ENCODE results near the gene LITAFD.
"Not testable (repeated sequence)": the region's sequence is repeated elsewhere in the genome, so short reads cannot be mapped to it uniquely, and the experiment has no call there.

The LITAFD gene

DNA sequence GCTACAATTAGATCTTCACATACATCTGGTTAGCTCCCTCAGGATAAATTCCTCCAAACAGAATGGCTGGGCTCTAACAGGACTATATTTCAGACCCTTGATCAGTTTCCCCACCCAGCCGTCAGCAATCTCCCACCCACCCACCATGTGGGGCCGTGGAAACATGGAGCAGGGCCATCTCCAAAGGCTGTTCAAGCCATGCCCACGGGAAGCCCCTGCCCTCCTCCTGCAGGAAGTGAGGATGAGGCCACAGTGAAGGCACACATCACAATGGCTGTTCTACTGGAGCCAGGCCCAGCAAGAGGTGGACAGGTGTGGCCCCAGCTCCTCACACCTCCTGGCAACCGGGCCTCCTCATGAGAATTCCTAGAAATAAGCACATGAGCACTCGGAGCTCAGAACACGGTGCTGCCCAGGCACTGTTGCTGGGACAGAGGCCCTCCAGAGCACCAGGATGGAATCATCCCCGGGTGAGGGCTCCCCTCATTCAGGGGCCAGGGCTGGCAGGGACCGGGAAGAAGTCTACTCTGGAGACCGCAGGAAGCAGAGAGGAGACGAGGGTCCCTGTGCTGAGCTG, at the start of gene LITAFD:
Gene LITAFD, plus strand, starts transcription at position 311 of the 577 bp plus-strand sequence. CDS start 2,005 bp downstream, outside the sequence.
- in situ Hi-C loops (cut with MboI; ENCODE audit: low sequenced_read_pairs), result loop anchor here (25.0 kb wide), 1 partner anchor 320 kb away; no protein-coding TSS in a partner anchor

DNA sequence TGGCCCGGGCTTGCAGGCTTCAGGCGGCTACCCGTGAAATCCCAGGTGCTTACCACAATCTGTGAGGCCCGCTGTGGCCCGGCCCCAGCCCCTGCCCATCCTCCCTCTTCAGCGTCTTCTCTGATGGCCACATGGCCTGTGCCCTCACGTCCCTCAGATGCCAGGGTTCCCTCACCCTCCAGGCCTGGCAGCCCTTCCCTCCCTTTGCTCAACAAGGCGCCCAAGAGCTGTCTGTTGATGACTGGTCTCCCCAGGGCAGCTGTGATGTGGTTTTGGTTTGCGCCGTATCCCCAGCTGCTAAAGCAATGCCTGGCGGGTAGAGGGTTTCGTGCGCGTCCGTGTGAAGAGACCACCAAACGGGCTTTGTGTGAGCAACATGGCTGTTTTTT, 49.4 kb upstream of the LITAFD start:
- in situ Hi-C loops (cut with MboI; ENCODE audit: low sequenced_read_pairs), result no loop called here

DNA sequence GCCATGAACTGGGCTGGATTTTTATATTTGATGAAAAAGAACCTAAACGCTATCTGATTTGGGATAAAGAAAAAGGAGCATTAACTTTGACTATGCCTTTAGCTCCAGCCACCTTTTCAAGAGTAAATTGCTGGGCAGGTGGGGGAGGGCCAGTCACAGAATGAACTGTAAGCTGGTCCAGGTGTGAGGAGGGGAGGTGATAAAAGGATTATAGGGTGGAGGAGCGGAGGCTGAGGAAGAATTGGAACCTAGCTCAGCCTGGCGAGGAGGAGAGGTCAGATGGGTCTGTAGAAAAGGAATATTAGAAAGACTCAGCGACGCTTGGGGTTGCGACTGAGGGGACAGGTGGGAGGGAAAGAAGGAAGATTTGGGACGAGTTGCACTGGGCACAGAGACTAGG, 45.4 kb upstream of the LITAFD start:
- in situ Hi-C loops (cut with MboI; ENCODE audit: low sequenced_read_pairs), result not testable (repeated sequence)

DNA sequence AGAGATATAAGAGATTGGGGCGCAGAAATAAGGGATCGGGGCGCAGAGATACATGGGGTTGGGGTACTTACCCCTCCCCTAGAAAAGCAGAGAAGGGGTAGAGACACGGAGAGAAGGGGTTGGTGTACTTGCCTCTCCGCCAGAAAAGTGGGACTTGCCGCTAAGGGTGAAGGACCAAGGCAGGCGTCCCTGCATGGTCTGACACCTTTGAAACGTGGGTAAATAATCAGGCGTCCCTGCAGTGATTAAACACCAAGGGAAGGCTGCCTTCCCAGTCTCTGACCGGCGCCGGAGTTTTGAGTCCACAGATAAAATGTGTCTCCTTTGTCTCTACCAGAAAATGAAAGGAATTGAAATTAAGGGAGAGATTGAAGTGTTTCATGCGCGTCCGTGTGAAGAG, 44.6 kb upstream of the LITAFD start:
- in situ Hi-C loops (cut with MboI; ENCODE audit: low sequenced_read_pairs), result not testable (repeated sequence)

DNA sequence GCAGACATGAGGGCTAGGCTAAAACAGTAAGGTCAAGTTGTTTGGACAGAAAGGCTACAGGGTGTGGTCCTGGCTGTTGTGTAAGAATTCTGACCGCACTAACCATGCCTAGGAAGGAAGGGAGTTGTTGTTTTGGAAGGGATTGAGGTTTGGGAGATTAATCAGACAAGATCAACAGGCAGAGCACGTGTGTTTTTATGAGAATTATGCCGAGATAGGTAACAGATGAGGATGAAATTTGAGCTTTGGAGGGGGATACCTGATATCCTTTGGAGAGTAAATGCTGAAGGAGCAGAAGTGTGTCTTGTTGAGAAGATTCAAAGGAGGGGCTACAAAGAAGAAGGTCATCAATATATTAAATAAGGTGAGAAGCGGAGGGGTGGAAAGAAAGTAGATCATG, 40.1 kb upstream of the LITAFD start:
- in situ Hi-C loops (cut with MboI; ENCODE audit: low sequenced_read_pairs), result not testable (repeated sequence)

DNA sequence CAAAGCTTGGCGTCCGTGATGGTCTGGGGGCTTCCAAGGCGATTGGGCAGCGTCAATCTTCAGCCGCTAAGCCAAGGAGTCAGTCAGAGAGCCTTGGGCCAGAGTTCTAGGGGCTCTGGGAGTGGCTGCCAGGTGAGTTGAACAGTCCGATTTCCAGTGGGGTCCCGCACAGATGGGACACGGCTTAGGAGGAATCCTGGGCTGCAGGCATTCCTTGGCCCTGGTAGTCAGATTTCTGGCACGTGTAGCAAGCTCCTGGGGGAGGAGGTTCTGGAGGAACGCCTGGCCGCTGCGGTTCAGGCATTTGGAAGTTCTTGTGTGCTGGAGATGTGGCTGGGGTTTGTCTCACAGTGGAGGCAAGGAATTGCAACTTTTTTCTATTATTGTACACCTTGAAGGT, 38.9 kb upstream of the LITAFD start:
- in situ Hi-C loops (cut with MboI; ENCODE audit: low sequenced_read_pairs), result not testable (repeated sequence)

DNA sequence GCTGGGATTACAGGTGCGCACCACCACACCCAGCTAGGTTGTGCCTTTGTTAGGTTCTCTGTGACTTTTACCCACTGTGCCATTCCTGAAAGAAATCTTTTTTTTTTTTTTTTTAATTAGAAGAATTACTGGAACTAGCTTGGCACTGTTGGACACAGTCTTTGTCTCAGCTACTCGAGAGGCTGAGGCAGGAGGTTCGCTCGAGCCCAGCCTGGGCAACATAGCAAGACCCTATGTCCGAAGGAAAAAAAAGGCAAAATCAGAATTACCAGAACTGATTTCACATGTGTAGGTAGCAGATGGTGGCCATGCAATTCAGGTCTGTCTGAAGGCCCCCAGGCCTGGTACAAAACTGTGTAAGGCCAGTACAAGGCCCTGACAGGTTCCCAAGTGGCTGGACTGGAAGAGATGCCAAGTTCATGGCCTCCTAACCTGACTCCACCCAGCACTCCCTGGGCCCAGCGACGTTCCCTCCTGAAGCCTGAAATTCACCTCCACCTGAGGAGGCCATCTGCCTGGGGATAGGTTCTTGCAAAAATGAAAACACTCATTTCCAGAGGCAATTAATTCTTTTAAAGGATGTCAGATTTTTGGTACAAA, 36.4 kb upstream of the LITAFD start:
- in situ Hi-C loops (cut with MboI; ENCODE audit: low sequenced_read_pairs), result no loop called here

DNA sequence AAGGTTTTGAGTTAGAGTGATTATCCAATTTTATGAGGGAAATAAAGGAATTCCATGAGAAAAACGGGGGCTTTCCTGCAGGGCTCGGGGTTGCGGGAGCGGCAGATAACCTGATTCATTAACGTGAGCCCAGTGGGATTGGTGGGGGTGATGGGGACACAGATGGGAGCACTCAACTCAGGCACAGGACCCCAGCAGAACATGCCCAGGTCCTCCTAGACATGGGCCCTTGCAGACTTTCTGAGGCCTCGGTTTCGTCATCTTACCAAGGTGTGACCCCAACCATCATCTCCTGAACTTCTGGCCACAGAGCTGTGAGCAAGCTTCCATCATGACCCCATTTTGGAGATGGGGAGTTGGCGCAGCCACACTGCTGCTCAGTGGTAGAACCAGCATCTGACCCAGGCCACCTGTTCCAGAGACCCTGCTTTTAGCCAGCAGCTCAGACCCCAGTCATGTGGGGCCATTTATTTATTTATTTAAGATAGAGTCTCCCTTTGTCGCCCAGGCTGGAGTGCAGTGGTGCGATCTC, 35.7 kb upstream of the LITAFD start:
- in situ Hi-C loops (cut with MboI; ENCODE audit: low sequenced_read_pairs), result no loop called here

DNA sequence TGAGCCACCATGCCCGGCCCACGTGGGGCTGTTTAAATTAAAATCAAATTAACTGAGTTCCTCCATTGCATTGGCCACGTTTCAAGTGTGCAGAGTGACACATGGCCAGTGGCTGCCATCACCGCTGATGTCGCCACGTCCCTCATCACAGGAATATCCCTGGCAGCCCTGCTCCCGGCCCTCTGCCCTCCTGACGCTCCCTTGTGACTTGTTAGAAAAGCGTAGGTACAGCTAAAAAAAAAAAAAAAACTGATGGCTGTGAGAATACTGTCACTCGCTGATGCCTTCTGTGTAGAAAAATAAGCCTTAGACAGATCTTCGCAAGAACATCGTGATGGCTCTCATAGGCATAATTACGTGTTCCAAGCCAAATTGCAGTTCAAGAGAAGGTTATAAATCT, 35.0 kb upstream of the LITAFD start:
- in situ Hi-C loops (cut with MboI; ENCODE audit: low sequenced_read_pairs), result no loop called here

DNA sequence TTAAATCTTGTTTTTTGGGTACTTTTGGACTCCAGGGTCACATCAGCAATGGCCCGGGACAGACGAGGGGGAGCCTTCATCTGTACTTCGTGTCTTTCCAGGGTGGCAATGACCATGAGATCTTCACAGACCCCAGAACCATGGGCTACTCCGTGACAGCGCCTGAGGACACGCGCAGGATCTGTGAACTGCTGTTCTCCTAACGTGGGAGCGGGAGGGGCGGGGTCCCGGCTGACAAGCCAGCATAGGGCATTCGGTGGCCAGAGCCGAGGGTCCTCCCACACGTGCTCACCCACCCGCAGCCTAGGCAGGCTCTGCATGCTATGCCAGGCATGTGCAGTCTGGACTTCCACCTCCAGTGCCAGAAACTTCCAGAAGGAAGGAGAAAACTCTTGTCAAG, 34.5 kb upstream of the LITAFD start:
- in situ Hi-C loops (cut with MboI; ENCODE audit: low sequenced_read_pairs), result no loop called here

DNA sequence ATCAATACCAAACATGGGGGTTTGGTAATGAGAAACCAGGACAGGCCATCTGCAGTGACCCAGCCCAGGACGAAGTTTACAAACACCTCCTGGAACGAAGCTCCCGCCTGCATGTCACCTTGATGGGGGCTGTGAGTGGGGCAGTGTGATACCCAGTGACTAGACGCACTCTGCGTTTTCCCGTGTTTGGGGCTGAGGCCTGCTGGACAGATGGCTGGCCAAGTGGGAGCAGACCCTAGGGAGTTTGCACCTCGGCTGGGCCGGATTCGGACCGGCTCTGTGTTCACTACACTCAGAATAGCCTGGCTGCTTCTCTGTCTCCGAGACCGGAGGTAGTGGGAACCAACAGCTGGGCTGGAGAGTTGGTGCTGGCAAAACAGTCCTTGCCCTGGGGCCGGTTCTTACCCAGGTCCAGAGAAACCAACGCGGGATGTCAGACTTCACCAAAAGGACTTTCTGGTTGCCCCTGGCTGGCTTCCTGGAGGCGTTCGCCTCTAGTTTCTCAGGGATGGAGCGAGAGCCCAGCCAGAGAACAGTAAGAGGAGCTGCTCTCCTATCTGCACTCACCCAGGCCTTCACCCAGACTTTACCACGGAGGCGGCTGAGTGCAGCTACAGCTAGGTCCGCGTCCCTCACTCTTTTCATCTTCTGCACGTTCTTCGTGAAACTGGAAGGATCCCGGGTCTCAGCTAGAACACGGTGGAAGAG, 33.8 kb upstream of the LITAFD start:
- in situ Hi-C loops (cut with MboI; ENCODE audit: low sequenced_read_pairs), result no loop called here

DNA sequence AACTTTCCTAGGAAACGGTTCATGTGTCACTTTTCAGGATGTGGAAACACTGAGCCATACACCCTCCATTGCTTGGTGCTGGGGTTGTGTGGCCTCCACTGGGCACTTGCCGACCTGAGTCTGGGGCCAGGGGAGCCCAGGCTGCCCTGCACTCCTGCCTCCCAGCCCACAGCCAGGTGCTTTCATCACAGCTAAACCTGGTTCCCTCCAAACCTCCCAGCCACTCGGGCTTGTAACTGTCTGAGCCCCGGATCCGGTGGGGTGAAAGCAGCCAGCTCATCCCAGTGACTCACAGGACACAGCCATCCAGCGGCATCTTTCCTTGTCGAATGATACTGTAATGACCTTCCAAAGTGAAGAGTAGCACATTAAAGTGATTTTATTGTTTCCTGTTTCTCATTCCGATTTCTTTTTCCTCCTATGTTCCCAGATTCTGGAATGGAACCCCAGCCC, 33.2 kb upstream of the LITAFD start:
- in situ Hi-C loops (cut with MboI; ENCODE audit: low sequenced_read_pairs), result no loop called here

DNA sequence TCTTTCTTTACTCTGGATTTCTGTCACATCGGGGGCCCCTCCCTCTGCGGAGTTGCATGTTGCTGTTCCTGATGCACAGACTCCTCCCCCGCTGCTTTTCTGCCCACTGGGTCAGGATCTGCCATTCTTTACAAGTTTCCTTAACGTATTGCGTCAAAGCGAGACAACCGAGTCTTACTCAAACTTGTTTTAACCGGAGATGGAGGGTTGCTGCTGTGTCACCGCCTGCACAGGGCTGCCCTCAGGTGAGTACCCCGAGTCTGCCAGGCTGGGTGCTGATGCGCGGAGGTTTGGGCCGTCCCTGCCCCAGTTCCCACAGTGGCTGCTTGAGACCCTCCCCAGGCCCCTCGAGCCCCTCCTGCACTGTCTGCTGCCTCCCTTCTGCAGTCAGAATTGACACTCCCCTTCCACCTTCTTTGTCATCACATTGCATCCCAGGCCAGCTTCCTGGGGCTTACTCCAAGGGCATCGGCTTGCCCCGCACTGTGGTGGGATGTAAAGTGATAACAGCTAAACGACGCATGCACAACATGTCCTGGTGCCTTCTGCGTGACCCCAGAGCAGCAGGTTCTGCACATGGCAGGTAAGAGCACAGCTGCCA, 32.6 kb upstream of the LITAFD start:
- in situ Hi-C loops (cut with MboI; ENCODE audit: low sequenced_read_pairs), result no loop called here

DNA sequence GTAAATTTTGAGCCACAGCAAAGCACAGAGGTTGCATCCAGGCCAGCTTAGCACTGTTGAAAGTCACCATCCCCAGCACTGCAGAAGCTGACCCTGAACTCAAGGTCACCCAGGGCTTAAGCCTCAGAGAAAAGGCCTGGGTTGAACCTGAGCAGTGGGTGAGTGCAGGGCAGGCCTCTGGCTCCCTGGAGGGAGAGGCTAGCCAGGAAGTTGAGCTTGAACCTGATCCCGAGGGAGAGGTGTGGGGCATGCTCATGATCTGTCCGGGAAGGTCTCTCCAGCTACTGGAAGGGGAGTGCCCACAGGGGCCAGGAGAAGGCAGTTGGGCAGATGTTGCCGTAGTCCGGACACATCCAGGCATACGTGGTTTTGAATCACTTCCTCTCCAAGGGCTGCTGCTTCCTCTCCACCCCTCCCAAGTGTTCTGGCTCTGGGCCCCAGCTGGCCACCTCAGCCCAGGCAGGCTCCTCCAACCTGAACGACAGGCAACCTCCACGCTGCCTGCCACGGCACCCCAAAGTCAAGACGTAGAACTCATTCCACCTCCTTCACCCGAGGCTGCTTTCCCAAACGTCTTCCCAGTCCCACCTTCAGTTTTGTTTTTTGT, 31.8 kb upstream of the LITAFD start:
- in situ Hi-C loops (cut with MboI; ENCODE audit: low sequenced_read_pairs), result no loop called here

DNA sequence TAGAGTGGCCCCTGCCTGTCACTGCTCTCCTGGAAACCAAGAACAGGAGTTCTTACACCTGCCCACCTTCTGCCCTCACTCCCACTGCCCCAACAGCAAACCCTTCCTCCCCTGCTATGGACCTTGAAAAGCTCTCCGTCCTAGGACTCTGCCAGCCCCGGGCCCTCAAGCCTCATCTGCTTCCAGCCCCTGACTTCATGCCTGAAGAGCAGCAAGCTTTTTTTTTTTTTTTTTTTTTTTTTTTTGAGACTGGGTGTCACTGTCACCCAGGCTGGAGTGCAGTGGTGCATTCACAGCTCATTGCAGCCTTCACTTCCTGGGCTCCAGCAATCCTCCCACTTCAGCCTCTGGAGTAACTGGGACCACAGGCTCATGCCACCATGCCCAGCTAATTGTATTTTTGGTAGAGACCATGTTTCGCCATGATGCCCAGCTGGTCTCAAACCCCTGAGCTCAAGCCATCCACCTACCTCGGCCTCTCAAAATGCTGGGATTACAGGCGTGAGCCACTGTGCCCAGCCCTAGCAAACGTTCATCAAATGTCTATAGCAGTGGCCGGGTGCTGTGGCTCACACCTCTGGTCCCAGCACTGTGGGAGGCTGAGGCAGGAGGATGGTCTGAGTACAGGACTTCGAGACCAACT, 30.3 kb upstream of the LITAFD start:
- in situ Hi-C loops (cut with MboI; ENCODE audit: low sequenced_read_pairs), result no loop called here

DNA sequence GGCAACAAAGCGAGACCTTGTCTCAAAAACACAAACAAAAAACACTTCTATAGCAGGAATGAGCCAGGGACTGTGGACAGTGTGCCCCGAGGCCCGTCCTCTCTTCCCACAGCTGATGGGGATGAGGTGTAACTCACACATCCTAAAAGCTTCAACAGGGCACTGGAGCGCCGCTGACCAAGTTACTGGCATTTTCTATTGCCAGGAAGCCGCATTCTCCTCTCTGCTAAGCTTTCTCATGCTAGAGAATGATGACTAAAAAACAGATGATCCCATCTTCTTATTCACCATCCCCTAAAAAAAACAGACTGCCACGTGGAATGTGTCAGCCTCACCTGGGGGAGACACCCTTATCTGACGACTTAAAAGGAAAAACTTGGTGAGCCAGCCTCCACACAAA, 29.6 kb upstream of the LITAFD start:
- in situ Hi-C loops (cut with MboI; ENCODE audit: low sequenced_read_pairs), result no loop called here

DNA sequence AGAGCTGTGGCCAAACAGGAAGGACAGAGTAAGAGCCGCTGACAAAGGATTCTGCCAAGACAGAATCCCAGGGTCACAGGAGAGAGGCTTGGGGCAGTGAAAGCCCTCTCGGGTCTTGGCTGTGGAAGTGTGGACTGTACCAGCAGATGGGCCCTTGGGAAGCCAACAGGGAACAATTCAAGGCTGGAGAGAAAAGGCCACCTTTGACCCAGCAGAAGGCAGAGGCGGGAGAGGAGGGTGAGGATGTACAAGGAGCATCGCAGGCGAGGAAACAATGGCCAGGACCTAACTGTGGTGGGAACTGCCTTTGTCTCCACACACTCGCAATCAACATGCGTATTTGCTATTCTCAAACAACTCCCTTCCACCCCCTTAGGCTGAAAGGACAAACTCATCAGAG, 29.0 kb upstream of the LITAFD start:
- in situ Hi-C loops (cut with MboI; ENCODE audit: low sequenced_read_pairs), result no loop called here

DNA sequence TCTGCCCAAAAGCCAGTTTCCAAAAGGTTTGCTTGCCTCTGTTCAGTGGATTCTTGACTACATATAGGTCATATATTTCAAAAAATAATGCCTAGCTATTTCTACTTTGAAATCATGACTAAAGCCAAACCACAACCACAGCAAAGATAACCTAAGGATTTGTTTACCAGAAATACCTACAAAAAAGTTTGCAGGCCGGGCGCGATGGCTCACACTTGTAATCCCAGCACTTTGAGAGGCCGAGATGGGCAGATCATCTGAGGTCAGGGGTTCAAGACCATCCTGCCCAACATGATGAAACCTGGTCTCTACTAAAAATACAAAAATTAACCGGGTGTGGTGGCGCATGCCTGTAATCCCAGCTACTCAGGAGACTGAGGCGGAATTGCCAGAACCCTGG, 28.5 kb upstream of the LITAFD start:
- in situ Hi-C loops (cut with MboI; ENCODE audit: low sequenced_read_pairs), result no loop called here

DNA sequence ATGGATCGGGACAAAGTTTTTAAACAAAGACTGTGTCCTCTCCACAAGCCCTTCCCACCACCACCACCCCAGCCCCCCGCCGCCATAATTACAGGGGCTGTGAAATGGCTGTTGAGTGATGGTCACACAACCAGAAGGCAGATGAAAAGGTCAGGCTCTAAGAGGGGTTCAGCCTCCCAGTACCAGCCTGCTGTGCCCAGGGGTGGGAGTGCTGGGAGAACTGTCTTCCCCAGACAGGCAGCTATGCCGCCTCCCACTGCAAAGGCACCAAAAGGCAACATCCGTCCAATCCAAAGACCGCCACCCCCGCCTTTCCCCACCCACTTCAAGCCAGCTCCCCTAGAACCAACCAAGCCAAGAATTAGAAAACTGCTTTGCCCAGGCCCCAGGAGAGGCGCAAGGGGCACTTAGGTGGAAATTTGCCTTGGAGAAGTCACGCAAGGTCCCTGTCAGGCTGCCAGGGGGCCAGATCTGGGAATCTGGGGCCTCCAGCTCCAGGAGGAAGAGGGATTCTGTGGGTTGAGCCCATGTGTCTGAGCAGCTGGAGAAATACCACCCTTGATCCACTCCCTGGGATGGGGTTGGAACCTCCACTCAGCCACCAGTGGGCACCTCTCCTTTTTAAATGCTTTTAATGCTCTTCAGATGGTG, 27.7 kb upstream of the LITAFD start:
- in situ Hi-C loops (cut with MboI; ENCODE audit: low sequenced_read_pairs), result no loop called here

DNA sequence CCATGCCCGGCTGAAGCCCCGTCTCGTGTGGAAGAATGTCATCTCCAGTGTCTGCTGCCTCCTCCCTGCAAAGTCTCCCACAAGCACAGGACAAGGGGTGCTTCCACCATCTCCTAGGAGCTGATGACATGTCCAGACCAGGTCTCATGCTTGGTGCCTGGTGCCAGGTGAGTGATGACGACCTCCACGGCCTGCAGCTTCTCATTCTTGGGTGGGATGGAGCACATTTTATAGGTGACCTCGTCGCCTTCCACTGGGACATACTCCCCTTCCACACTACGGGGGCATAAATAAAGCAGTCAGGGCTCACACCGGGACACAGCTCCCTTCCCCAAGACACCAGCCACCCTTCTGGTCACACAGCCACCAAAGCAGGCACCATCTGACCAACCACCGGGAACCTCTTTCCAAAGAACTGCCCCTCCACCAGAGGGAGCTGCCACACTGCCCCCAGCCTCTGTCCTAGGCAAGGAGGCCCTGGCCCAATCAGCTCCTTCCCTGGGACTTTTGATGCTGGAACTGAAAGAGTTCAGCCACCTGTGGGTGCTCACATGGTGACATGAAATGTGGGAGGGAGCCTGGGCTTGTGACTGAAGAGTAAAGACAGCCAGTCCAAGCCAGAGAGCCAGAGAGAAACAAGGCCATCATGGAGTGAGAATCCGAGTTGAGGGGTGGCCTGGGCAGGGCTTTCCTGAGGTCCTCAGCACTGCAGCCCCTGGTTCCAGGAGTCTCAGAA, 26.9 kb upstream of the LITAFD start:
- in situ Hi-C loops (cut with MboI; ENCODE audit: low sequenced_read_pairs), result no loop called here
